Neural cell (in vitro differentiated cells): ENCODE measurements around the gene SPDYE2B.
"Not testable (repeated sequence)": the region's sequence is repeated elsewhere in the genome, so short reads cannot be mapped to it uniquely, and the experiment has no call there.

Experiments used
- EP300 ChIP-seq: fragments of 450-650 bp; conservative IDR thresholded peaks from 2 replicates; pipeline ENCODE4 v1.6.1; 2014; ENCODE audit warnings: antibody characterized with exemption, mild to moderate bottlenecking, moderate library complexity; ENCODE audit not compliant: poor library complexity, severe bottlenecking
- EZH2 ChIP-seq: fragments of 200-600, 300-800 bp; shearing (Covaris generic), sonication (generic); IDR thresholded peaks from 2 replicates; pipeline ENCODE4 v1.6.1; 2014; ENCODE audit warnings: antibody characterized with exemption, low read length, borderline replicate concordance, mild to moderate bottlenecking; ENCODE audit not compliant: insufficient read depth, poor library complexity, severe bottlenecking
- POLR2AphosphoS5 ChIP-seq: IDR thresholded peaks from 2 replicates; pipeline ENCODE4 v1.6.1; 2012
- RAD21 ChIP-seq: fragments of 450-650 bp; conservative IDR thresholded peaks from 2 replicates; pipeline ENCODE4 v1.6.1; 2014; ENCODE audit warnings: antibody characterized with exemption, mild to moderate bottlenecking, moderate library complexity
- SMC3 ChIP-seq: fragments of 450-650 bp; conservative IDR thresholded peaks from 2 replicates; pipeline ENCODE4 v1.6.1; 2014; ENCODE audit warnings: antibody characterized with exemption, mild to moderate bottlenecking, moderate library complexity; ENCODE audit not compliant: poor library complexity
- TF ChIP-seq, protein P1 (sequence below): fragments of 450-650 bp; IDR thresholded peaks from 2 replicates; pipeline ENCODE4 v1.5.1; 2014; ENCODE audit warnings: antibody characterized with exemption, mild to moderate bottlenecking, moderate library complexity; ENCODE audit not compliant: poor library complexity, severe bottlenecking
- TF ChIP-seq, protein P2 (sequence below): IDR thresholded peaks from 2 replicates; pipeline ENCODE4 v1.6.1; 2012; ENCODE audit warnings: borderline replicate concordance

DNA sequence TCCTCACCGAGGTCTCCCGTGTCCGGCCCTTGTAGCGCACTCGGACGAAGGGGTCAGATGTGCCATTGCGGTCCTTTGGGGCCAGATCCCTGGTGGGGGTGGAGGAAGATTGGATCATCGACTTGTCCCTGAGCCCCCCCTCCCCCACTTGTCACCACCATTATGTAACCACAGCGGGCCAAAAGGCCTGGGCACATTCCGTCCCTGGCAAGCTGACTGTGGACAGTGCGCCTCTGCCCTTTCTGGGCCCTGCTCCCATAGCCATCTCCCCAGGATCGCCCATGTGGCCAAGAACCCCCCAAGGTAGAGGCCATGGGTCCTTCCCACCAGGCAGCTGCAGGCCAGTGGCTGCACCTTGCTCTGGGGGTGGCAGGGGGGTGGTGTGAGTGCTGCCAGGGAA is 47.8 kb upstream of the SPDYE2B start:
- TF ChIP-seq, protein P1, sequence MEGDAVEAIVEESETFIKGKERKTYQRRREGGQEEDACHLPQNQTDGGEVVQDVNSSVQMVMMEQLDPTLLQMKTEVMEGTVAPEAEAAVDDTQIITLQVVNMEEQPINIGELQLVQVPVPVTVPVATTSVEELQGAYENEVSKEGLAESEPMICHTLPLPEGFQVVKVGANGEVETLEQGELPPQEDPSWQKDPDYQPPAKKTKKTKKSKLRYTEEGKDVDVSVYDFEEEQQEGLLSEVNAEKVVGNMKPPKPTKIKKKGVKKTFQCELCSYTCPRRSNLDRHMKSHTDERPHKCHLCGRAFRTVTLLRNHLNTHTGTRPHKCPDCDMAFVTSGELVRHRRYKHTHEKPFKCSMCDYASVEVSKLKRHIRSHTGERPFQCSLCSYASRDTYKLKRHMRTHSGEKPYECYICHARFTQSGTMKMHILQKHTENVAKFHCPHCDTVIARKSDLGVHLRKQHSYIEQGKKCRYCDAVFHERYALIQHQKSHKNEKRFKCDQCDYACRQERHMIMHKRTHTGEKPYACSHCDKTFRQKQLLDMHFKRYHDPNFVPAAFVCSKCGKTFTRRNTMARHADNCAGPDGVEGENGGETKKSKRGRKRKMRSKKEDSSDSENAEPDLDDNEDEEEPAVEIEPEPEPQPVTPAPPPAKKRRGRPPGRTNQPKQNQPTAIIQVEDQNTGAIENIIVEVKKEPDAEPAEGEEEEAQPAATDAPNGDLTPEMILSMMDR = not testable (repeated sequence)
- TF ChIP-seq EZH2, EP300, POLR2AphosphoS5, SMC3, RAD21: not testable (repeated sequence)
- TF ChIP-seq, protein P2, sequence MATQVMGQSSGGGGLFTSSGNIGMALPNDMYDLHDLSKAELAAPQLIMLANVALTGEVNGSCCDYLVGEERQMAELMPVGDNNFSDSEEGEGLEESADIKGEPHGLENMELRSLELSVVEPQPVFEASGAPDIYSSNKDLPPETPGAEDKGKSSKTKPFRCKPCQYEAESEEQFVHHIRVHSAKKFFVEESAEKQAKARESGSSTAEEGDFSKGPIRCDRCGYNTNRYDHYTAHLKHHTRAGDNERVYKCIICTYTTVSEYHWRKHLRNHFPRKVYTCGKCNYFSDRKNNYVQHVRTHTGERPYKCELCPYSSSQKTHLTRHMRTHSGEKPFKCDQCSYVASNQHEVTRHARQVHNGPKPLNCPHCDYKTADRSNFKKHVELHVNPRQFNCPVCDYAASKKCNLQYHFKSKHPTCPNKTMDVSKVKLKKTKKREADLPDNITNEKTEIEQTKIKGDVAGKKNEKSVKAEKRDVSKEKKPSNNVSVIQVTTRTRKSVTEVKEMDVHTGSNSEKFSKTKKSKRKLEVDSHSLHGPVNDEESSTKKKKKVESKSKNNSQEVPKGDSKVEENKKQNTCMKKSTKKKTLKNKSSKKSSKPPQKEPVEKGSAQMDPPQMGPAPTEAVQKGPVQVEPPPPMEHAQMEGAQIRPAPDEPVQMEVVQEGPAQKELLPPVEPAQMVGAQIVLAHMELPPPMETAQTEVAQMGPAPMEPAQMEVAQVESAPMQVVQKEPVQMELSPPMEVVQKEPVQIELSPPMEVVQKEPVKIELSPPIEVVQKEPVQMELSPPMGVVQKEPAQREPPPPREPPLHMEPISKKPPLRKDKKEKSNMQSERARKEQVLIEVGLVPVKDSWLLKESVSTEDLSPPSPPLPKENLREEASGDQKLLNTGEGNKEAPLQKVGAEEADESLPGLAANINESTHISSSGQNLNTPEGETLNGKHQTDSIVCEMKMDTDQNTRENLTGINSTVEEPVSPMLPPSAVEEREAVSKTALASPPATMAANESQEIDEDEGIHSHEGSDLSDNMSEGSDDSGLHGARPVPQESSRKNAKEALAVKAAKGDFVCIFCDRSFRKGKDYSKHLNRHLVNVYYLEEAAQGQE = not testable (repeated sequence)
